ENCODE measurements around the gene ANKRD13A. TPM values are rescaled to one million over a fixed set of nuclear protein-coding genes. Genes with fewer than 3 reads are reported as not detected.

Gene ANKRD13A
- total and polyA plus RNA-seq, 2 of the 8 experiments (the other 6 are each of a cell fraction or from before 2014, with no cell fraction given): 16.8 to 21.4 TPM

GRCh38 chr12:110065540-110065939 is 66.3 kb downstream of the ANKRD13A start:
- Histone ChIP-seq H2BK120ac (replicated peaks; ENCODE audit: low read depth, low read length) (no peak overlapping the region), H3K4ac (replicated peaks; ENCODE audit: insufficient read length, low read depth, low read length) (no peak overlapping the region), H3K4me1 (replicated peaks in 1 of 4; ENCODE audit: control insufficient read depth in 3 of 4, insufficient read depth in 4 of 4, low read length in 3 of 4) (no peaks in the 10 kb centered on the region), H4K91ac (replicated peaks; ENCODE audit: insufficient read length, low read length) (no peak overlapping the region), H4K8ac (ENCODE audit: extremely low read depth, insufficient read depth, low read length) (no peak overlapping the region; the same call in 1 of the 2 replicates), H3K9ac (replicated peaks in 1 of 4; ENCODE audit: extremely low read depth in 1 of 4, low read depth in 3 of 4, low read length in 3 of 4) (no peak overlapping the region), H3K27ac (ENCODE audit: low read depth, low read length) (no peak overlapping the region), H3K9me3 (ENCODE audit: insufficient read depth in 2 of 2, low read depth in 1 of 2, low read length in 1 of 2) (no peaks in the 10 kb centered on the region), H2AFZ (ENCODE audit: low read length) (no peak overlapping the region), H3K23me2 (ENCODE audit: low read depth, low read length) (no peaks in the 10 kb centered on the region), H3K36me3 (ENCODE audit: control insufficient read depth in 2 of 4, insufficient read depth in 4 of 4, low read length in 3 of 4) (no peaks in the 10 kb centered on the region), H3K4me3 (ENCODE audit: extremely low read depth in 1 of 4, insufficient read depth in 2 of 4, low read depth in 3 of 4, low read length in 4 of 4) (no peak overlapping the region), H3K79me1 (ENCODE audit: low read depth, low read length) (no peaks in the 10 kb centered on the region), H2AK5ac (ENCODE audit: low read depth, low read length) (no peak overlapping the region), H3K27me3 (replicated peaks in 1 of 4; ENCODE audit: control insufficient read depth in 3 of 4, extremely low read depth in 1 of 4, insufficient read depth in 3 of 4, low read length in 3 of 4) (no peaks in the 10 kb centered on the region), H3K18ac (ENCODE audit: extremely low read depth, low read length) (no peak overlapping the region), H3K79me2 (ENCODE audit: control insufficient read depth in 1 of 2, insufficient read depth in 2 of 2, low read length in 2 of 2) (no peaks in the 10 kb centered on the region), H3K14ac (ENCODE audit: insufficient read length) (no peak overlapping the region), H2BK20ac (ENCODE audit: low read length) (no peak overlapping the region), H3K4me2 (ENCODE audit: insufficient read depth in 1 of 2, low read depth in 2 of 2, low read length in 2 of 2) (no peak overlapping the region), H3K56ac (replicated peaks; ENCODE audit: insufficient read length, low read depth, low read length) (no peak overlapping the region), H2BK5ac (ENCODE audit: low read depth, low read length) (no peak overlapping the region), H2BK15ac (ENCODE audit: low read length) (no peak overlapping the region), H4K20me1 (replicated peaks in 1 of 2; ENCODE audit: control insufficient read depth in 1 of 2, insufficient read depth in 2 of 2, low read length in 2 of 2) (no peaks in the 10 kb centered on the region), H3K23ac (ENCODE audit: insufficient read length) (no peak overlapping the region), H4K5ac (ENCODE audit: insufficient read length, low read depth, low read length) (no peak overlapping the region), H2BK12ac (ENCODE audit: low read depth, low read length) (no peak overlapping the region)
- DNase-seq (ENCODE audit: low read depth in 1 of 2, low spot score in 2 of 2) (no peak), FAIRE-seq (no peak)
- WGBS, 2 experiments (ENCODE audit: extremely low coverage in 1 of 2, insufficient coverage in 1 of 2, insufficient read length in 1 of 2, insufficient replicate concordance in 2 of 2, low coverage in 1 of 2, low lambda C conversion rate in 2 of 2, missing lambda C conversion rate in 1 of 2): 100% methylated on average over 1 of the region's 2 CpGs; no CpG with 5 or more reads in 1 of the 2 experiments
- ChIA-PET POLR2A (ENCODE audit: partially characterized antibody) (interaction anchor here (0.7 kb wide), 1 partner anchor 212 kb away, joined by 3 read pairs; no protein-coding TSS in a partner anchor), CTCF (ENCODE audit: partially characterized antibody) (no interaction called here)
- no peak for TF ChIP-seq CEBPB (IDR thresholded peaks at IDR 0.05; ENCODE audit: low read depth, low read length)
- no peak for TF ChIP-seq SAP30 (IDR thresholded peaks at IDR 0.05; ENCODE audit: insufficient read depth, insufficient replicate concordance, low read length)
- TF ChIP-seq PHF8 (conservative IDR thresholded peaks at IDR 0.05; ENCODE audit: low read depth, low read length): no peak
- TF ChIP-seq POLR2A (IDR thresholded peaks at IDR 0.05; ENCODE audit: control extremely low read depth in 1 of 2, low read depth in 2 of 2, low read length in 2 of 2): no peak
- no peak for TF ChIP-seq CREB1 (IDR thresholded peaks at IDR 0.05)

Measured in H1 (cell line).